NCI-H187 (cell line): Measurements from ENCODE around the gene TTBK1.

Experiments used
- DNase-seq, 2 experiments: peaks; one replicate each; lab custom pipeline; 2025; lab: John Stamatoyannopoulos, UW

Gene TTBK1

DNA sequence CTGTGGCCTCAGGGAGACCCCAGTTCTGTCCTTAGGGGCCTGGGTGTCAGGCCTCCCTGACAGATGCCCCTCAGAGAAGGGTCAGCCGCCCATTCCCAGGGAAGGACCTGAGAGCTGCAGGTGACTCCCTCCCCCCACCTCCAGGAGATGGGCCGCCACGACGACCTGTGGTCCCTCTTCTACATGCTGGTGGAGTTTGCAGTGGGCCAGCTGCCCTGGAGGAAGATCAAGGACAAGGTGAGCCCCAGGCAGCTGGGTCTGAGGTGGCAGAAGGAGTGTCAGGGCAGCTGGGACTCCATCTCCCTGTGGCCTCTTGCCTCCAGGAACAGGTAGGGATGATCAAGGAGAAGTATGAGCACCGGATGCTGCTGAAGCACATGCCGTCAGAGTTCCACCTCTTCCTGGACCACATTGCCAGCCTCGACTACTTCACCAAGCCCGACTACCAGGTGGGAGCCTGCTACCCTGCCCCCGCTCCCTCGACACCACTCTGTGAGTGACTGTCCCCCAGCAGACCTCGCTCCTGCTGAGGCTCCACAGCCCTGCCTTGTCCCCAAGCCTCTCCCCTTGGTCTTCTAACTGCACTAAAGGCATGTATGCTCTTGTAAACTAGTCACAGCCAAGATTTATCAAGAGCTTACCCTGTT, 12.2 kb downstream of the TTBK1 start:
- no peak for DNase-seq

- DNase-seq, result no peak
Measured at GRCh38 chr6:43256670-43257366, 13.5 kb downstream of the TTBK1 start.

DNA sequence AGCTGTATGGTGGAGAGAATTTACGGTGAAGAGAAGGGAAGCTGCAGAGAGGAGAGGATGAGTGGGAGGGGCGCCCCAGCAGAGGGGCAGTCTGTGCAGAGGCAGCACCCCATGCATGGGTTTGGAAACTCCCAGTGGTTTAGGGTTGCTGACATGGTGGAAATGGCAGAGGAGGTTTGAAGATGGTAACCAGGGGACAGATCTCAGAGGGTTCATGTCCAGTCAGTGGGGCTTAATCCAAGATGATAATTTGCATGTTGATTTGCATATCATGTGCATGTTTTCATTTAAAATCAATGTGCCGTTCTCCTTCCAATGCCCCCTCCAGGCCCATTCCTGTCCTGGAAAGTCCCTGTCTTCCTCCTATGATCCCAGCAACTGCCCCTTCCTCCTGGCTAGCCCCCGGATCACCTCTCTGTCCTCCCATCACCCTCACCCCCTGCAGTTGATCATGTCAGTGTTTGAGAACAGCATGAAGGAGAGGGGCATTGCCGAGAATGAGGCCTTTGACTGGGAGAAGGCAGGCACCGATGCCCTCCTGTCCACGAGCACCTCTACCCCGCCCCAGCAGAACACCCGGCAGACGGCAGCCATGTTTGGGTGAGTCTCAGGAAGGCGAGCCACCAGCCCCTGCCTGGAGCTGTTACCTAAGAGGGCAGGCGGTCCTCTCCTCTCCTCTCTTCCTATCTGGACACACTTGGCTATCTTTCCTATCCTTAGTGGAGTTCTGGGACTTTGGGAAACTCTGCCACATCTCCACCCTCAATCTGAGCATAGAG, 14.3 kb downstream of the TTBK1 start:
- DNase-seq, result no peak

GRCh38 chr6:43258180-43258579, 14.9 kb downstream of the TTBK1 start:
- no peak for DNase-seq

DNA sequence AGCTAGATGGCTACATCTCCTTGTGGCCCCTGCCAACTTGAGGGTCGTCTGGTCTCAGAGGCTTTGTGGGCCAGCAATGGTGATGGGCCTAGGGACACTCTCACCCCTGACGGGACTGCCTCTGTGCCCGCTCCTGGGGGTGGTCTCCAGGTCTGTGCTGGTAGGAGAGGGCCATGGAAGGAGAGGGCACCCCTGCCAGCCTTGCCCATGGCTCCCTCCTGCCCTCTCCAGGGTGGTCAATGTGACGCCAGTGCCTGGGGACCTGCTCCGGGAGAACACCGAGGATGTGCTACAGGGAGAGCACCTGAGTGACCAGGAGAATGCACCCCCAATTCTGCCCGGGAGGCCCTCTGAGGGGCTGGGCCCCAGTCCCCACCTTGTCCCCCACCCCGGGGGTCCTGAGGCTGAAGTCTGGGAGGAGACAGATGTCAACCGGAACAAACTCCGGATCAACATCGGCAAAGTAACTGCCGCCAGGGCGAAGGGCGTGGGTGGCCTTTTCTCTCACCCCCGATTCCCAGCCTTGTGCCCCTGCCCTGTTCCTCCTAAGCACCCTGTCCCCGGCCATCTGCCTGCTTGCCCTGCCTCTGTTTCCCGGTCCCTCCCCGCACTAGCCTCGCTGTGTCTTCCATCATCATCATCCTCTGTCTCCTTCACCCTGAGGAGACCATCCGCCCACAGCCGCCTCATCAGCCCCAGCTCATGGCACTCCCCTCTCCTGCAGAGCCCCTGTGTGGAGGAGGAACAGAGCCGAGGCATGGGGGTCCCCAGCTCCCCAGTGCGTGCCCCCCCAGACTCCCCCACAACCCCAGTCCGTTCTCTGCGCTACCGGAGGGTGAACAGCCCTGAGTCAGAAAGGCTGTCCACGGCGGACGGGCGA, 15.8 kb downstream of the TTBK1 start:
- no peak for DNase-seq

- DNase-seq, result no peak
Measured at GRCh38 chr6:43260791-43261190, 17.5 kb downstream of the TTBK1 start.

DNA sequence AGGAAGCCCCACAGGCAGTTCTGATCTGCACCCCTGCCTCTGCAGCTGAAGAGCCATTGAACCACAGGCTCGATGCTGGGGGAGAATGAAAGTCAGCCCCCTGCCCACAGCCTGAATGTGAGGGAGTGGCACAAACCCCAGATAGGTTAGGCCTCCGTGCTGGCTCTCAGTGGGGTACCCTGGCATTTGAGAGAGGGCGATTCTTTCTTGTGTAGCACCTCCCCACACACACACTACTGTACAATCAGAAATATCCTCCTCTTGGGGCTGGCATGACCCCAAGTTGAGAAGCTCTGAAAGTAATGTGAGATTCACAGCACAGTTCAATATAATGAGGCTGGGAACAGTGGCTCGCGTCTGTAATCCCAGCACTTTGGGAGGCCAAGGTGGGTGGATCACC, 17.9 kb downstream of the TTBK1 start:
- DNase-seq, result no peak

- no peak for DNase-seq
Measured at GRCh38 chr6:43262000-43262779, 18.9 kb downstream of the TTBK1 start.

DNA sequence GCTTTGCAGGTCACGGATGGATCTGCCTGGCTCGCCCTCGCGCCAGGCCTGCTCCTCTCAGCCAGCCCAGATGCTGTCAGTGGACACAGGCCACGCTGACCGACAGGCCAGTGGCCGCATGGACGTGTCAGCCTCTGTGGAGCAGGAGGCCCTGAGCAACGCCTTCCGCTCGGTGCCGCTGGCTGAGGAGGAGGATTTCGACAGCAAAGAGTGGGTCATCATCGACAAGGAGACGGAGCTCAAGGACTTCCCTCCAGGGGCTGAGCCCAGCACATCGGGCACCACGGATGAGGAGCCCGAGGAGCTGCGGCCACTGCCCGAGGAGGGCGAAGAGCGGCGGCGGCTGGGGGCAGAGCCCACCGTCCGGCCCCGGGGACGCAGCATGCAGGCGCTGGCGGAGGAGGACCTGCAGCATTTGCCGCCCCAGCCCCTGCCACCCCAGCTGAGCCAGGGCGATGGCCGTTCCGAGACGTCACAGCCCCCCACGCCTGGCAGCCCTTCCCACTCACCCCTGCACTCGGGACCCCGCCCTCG, 19.6 kb downstream of the TTBK1 start:
- no peak for DNase-seq

DNA sequence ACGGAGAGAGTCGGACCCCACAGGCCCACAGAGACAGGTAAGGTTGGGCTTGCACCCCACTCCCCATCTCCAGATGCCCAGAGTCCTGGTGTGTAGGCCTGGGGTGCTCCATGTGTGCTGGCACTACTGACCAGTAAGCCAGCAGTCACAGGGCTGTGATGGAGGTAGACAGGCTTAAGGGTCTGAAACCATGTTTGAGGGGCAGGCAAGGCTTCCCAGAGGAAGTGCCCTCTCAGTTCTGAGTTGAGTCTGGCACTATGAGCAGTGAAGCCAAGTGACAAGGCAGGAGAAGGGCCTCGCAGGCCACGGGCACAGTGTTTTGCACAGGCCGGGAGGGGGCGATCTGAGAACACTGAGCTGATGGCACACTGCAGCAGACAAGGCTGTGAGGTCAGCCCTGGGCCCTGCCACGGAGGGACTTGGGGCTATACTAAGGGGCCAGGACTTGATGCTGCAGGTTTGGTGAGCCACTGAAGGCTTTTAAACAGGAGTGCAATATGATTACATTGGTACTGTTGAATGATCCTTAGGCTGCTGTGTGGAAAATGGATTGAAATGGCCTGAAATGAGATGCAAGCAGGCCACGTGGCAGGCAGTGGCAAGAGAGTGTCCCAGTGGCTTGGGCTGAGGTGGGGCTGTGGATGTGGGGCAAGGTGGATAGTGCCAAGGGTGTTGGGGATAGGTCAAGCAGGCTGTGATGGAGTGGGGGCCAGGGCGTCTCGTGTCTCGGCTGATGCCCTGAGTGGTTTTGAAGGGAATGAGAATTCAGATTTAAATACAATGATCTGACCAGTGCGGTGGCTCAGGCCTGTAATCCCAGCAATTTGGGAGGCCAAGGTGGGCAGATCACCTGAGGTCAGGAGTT, 20.3 kb downstream of the TTBK1 start:
- DNase-seq, result no peak

DNA sequence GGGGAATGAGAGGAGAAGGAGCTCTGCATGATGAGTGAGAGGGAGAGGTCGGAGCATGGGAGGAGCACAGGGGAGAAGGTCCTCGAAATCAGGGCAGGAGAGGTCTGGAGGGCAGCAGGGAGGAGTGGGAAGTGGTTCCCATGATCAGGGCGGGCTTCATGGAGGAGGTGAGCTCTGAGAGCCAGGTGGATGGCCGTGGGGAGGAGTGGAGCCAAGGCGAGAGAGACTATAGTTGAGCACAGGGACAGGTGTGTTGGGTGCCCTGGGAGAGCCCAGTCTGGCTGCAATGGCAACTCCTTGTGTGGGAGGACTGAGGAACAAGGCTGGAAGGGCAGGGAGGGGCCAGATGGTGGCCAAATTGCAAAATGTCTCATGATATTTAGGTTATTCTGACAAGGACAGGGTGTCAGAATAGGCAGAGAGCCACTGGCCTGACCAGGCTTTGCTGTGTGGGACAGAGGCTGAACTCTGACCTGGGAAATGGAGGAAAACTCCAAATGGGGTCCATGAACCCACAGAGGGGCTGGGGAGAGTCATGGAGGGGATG, 21.4 kb downstream of the TTBK1 start:
- DNase-seq, result no peak

GRCh38 chr6:43265564-43265963, 22.3 kb downstream of the TTBK1 start:
- no peak for DNase-seq

GRCh38 chr6:43267619-43268354, 24.5 kb downstream of the TTBK1 start:
- DNase-seq, result no peak

- DNase-seq, result no peak
Measured at GRCh38 chr6:43268355-43268700, 25.0 kb downstream of the TTBK1 start.

DNA sequence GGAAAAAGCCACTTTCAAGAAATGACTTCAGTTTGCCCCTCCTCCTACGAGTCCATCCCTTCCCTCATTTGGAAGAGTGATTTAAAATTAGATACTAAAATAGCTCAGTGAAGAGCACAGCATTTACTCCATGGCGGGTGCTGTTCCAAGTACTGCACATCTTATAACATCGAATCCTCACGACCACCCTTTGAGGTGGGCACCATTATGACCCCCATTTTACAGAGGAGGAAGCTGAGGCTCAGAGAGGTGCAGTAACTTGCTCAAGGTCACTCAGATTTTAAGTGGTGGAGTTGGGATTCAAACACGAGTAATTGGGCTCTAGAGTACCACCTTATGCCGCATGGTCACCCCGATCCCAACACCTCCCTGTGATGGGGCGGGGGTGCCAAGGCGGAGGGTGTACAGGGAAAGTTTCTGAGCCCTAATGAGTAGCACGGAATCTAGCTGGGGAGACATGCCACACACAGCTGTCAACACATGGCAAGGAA, 25.5 kb downstream of the TTBK1 start:
- DNase-seq, result no peak

DNA sequence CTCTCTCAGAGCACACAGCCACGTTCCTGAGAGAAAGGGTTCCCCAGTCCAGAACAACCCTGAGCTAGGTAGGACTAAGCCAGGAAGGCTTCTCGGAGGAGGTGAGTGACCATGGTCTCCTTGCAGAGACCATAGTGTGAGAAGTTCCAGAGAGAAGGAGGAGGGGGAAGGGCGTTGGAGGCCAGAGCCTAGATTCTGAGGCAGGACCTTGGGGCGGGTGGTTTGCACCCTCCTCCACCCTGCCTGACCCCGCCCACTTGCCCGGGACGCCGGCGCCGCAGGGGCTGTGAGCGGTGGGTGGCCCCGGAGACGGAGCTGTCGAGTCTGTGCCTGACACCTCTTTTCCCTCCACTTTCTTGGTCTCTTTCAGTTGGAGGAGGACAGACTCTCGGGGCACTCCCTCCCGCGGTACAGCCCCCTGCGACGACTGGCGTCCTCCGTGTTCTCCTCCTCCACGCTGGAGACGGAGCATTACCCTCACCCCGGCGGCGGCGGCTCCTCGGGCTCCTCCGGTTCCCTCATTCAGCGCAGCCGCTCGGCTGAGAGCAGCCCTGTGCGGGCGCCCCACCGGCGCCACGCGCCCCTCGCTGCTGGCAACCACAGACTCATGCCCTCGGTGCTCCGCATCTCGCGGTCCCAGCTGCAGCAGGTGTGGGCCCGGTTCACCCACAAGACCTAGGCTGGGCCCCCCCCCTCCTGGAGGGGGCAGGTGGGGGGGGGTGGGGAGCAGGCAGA, 26.2 kb downstream of the TTBK1 start:
- no peak for DNase-seq

DNA sequence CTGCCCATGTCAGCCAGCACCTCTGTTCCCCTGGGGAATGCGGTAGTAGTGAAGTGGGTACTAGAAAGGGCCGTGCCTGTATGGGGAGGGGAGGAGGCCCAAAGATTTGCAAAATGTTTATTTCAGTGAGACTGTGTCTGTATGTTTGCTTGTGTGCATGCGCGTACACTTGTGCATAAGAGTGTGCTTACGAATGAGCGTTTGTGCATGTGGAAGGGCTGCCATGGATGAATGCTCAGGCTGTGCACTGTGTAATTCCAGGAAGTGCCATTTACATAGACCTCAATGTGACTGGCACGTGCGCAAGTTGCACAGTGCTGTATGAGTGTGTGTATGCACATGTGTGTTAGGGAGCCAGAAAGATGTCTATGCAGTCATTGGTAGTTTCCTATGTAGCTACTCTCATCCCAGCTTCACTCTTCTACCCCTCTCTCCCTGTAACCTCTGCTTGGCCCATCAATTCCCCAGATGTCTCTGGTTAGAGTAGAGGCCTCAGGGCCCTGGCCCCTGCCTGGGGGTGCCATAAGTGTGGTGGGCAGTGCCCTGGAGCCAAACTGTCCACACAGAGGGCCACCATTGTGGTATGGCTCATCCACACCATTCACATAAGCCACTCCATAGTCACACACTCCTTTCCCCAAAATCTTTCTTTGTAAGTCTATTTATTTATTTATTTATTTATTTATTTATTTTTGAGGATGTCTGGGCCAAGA, 28.0 kb downstream of the TTBK1 start:
- no peak for DNase-seq

- DNase-seq, result no peak
Measured at GRCh38 chr6:43271944-43272343, 28.7 kb downstream of the TTBK1 start.
